Activated CD8-positive, alpha-beta T cell treated with anti-CD3 and anti-CD28 coated beads for 36 hours (primary cell): Measurements from ENCODE around the gene PRKD1. TPM values are rescaled to one million over a fixed set of nuclear protein-coding genes. Genes with fewer than 3 reads are reported as not detected.
"Not testable (repeated sequence)": the region's sequence is repeated elsewhere in the genome, so short reads cannot be mapped to it uniquely, and the experiment has no call there.

Source experiments
- ATAC-seq: fragments of 200-7000 bp; cut with Tn5 transposase; one replicate; pipeline ENCODE4 v1.10.0; 2021; ENCODE audit warnings: mild to moderate bottlenecking, moderate library complexity
- CTCF ChIA-PET: fragments of 350-600 bp; sonication (Branson Sonifier 250); formaldehyde crosslinking; loops from one replicate; lab custom pipeline; 2021; ENCODE audit warnings: antibody characterized with exemption; lab: Charles Lee
- POLR2A ChIA-PET: fragments of 350-600 bp; sonication (Branson Sonifier 250); formaldehyde crosslinking; loops from one replicate; lab custom pipeline; 2021; ENCODE audit warnings: antibody characterized with exemption; lab: Charles Lee
- DNase-seq: peaks from one replicate; pipeline ENCODE4 v3.0.0-alpha.2; 2020
- H3K27ac Mint-ChIP-seq: one replicate; pipeline ENCODE4 v1.8.0; 2021; ENCODE audit warnings: mild to moderate bottlenecking, mixed read lengths
- H3K27me3 Mint-ChIP-seq: one replicate; pipeline ENCODE4 v1.8.0; 2021; ENCODE audit warnings: mixed read lengths
- H3K36me3 Mint-ChIP-seq: one replicate; pipeline ENCODE4 v1.8.0; 2021; ENCODE audit warnings: low read depth, mixed read lengths
- H3K4me1 Mint-ChIP-seq: one replicate; pipeline ENCODE4 v1.8.0; 2021; ENCODE audit warnings: low read depth, mixed read lengths
- H3K4me3 Mint-ChIP-seq: one replicate; pipeline ENCODE4 v1.8.0; 2021; ENCODE audit warnings: mild to moderate bottlenecking, moderate library complexity, mixed read lengths
- H3K9me3 Mint-ChIP-seq: one replicate; pipeline ENCODE4 v1.8.0; 2021; ENCODE audit warnings: mixed read lengths
- CTCF ChIP-seq: fragments of 200-600 bp; IDR thresholded peaks from one replicate; pipeline ENCODE4 v1.8.0; 2022; ENCODE audit warnings: antibody characterized with exemption, mild to moderate bottlenecking
- intact Hi-C: fragments of 100-400 bp; cut with micrococcal nuclease; formaldehyde crosslinking; loops from one replicate; pipeline ENCODE4 v1.10.0; 2022
- total RNA-seq, 2 experiments: library from RNA; stranded (reverse); gene quantifications; one replicate each; pipeline ENCODE4 v1.2.3, GENCODE V29; 2021

Gene PRKD1
- total RNA-seq, 2 experiments from 2014 or later, result not detected

GRCh38 chr14:29735459-29735858 is 192.2 kb downstream of the PRKD1 start:
- no peak for TF ChIP-seq CTCF
- peaks cover 5% of the 10 kb centered on the region for H3K9me3 Mint-ChIP-seq
- ChIA-PET CTCF (no interaction called here), POLR2A (no interaction called here)
- no peaks in the 10 kb centered on the region for H3K36me3 Mint-ChIP-seq
- intact Hi-C loops, result no loop called here
- DNase-seq, result no peak
- no peak overlapping the region for H3K27ac Mint-ChIP-seq
- H3K27me3 Mint-ChIP-seq, result no peaks in the 10 kb centered on the region
- ATAC-seq, result no peak
- no peaks in the 10 kb centered on the region for H3K4me1 Mint-ChIP-seq
- H3K4me3 Mint-ChIP-seq, result no peak overlapping the region

GRCh38 chr14:29734732-29735131 is 192.9 kb downstream of the PRKD1 start:
- Mint-ChIP-seq H3K4me1 (no peaks in the 10 kb centered on the region), H3K36me3 (no peaks in the 10 kb centered on the region), H3K27ac (no peak overlapping the region), H3K4me3 (no peak overlapping the region), H3K27me3 (no peaks in the 10 kb centered on the region), H3K9me3 (peaks cover 5% of the 10 kb centered on the region)
- ChIA-PET POLR2A (no interaction called here), CTCF (no interaction called here)
- intact Hi-C loops, result no loop called here
- DNase-seq (no peak), ATAC-seq (no peak)
- no peak for TF ChIP-seq CTCF

- H3K4me1 Mint-ChIP-seq, POLR2A ChIA-PET, H3K4me3 Mint-ChIP-seq, H3K9me3 Mint-ChIP-seq, ATAC-seq, DNase-seq, CTCF ChIA-PET, H3K36me3 Mint-ChIP-seq, H3K27ac Mint-ChIP-seq, intact Hi-C loops, H3K27me3 Mint-ChIP-seq: not testable (repeated sequence)
These were observed 200.9 kb downstream of the PRKD1 start for GRCh38 chr14:29726560-29727331.

GRCh38 chr14:29724991-29725390 is 202.7 kb downstream of the PRKD1 start:
- Mint-ChIP-seq H3K4me3 (no peak overlapping the region), H3K27ac (no peak overlapping the region), H3K4me1 (no peaks in the 10 kb centered on the region), H3K9me3 (no peaks in the 10 kb centered on the region), H3K27me3 (no peaks in the 10 kb centered on the region), H3K36me3 (no peaks in the 10 kb centered on the region)
- DNase-seq (no peak), ATAC-seq (no peak)
- POLR2A ChIA-PET, result no interaction called here
- TF ChIP-seq CTCF, result no peak
- intact Hi-C loops, result no loop called here
- CTCF ChIA-PET, result no interaction called here

GRCh38 chr14:29722831-29723230 is 204.8 kb downstream of the PRKD1 start:
- H3K4me1 Mint-ChIP-seq, result no peaks in the 10 kb centered on the region
- DNase-seq, result no peak
- no peak for ATAC-seq
- CTCF ChIA-PET, result no interaction called here
- intact Hi-C loops, result no loop called here
- POLR2A ChIA-PET, result no interaction called here
- H3K36me3 Mint-ChIP-seq, result no peaks in the 10 kb centered on the region
- TF ChIP-seq CTCF, result no peak
- no peaks in the 10 kb centered on the region for H3K9me3 Mint-ChIP-seq
- H3K27ac Mint-ChIP-seq, result no peak overlapping the region
- H3K4me3 Mint-ChIP-seq, result no peak overlapping the region
- H3K27me3 Mint-ChIP-seq, result no peaks in the 10 kb centered on the region
